Cortex of kidney (tissue), 1 donor: ENCODE results near the gene ELFN1.
"Not testable (repeated sequence)": the region's sequence is repeated elsewhere in the genome, so short reads cannot be mapped to it uniquely, and the experiment has no call there.

Experiments
- DNase-seq: peaks from one replicate; lab custom pipeline; 2025; lab: John Stamatoyannopoulos, UW

The ELFN1 gene

DNA sequence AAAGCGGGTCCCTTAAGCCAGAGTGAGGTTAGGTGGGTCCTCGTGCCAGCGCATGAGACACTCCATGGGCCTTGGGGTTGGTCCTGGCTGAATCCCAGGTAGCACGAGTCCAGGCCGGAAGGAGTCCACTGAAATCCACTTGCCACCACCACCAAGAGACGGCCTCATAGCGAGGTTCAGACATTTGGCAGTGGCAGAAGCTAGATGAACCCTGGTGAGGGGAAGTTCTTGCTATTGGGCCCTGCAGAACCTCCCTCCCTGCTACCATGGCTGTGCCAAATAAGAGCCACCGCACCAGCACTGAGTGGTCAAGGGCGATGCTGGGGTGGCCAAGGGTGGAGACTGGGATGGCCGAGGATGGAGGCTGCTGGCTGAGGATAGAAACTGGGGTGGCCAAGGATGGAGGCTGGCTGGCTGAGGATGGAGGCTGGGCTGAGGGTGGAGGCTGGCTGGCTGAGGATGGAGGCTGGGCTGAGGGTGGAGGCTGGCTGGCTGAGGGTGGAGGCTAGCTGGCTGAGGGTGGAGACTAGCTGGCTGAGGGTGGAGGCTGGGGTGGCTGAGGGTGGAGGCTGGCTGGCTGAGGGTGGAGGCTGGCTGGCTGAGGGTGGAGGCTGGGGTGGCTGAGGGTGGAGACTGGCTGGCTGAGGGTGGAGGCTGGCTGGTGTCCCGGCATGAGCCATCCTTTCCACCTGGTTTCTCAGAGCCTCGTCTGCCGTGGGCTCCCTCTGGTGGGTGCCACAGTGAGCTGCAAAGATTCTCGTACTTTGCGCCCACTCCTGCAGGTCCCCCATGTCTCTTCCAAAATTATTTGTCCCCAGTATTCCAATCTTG lies 88.2 kb downstream of the ELFN1 start:
- no peak for DNase-seq

DNA sequence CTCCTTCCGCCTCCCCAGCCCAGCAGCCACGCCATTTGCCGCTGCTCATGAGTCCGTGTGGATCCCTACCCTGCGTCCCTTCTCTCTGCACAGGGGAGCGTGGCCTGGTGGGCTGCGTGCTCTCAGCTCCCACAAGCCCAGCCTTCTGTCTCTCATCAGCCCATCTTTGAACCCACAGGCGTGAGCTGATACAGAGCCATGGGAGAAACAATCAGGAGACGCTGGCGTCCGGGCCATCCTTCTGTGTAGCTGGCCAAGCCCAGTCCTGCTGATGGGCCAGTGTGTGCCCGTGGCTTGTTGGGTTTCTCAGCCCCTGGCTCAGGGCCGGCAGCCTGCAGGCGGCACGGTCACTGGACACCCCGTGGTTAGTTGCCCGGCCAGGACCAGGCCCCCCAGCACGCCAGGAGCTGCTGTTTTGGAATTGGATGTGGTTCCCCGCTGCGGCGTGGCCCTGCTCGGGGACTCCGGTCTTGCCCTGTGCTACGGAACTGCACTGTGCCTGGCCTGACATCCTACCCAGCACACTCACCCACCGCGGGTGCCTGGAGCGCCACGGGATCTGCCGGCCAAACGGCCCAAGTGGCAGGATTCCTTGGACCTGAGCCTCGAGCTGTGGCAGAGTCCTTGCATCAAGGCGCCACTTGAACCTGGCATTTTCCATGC lies 88.9 kb downstream of the ELFN1 start:
- no peak for DNase-seq

DNA sequence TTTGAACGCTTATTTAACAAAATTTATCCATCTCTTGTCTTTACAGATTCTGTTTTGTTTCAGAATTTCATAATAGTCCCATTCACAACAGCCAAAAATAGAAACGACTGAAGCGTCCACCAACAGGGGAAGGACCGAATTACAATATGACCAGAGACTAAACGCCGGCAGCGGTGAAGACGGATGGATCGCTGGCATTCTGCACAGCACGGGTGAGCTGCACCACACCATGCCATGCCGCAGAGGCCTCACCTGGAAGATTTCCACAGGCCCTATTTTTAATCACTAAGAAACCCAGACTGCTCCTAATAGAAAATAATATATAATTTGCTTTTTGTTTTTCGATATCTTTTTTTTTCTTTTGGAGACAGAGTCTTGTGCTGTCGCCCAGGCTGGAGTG lies 91.0 kb downstream of the ELFN1 start:
- DNase-seq = no peak

GRCh38 chr7:1761774-1762173 lies 91.7 kb downstream of the ELFN1 start:
- no peak for DNase-seq

DNA sequence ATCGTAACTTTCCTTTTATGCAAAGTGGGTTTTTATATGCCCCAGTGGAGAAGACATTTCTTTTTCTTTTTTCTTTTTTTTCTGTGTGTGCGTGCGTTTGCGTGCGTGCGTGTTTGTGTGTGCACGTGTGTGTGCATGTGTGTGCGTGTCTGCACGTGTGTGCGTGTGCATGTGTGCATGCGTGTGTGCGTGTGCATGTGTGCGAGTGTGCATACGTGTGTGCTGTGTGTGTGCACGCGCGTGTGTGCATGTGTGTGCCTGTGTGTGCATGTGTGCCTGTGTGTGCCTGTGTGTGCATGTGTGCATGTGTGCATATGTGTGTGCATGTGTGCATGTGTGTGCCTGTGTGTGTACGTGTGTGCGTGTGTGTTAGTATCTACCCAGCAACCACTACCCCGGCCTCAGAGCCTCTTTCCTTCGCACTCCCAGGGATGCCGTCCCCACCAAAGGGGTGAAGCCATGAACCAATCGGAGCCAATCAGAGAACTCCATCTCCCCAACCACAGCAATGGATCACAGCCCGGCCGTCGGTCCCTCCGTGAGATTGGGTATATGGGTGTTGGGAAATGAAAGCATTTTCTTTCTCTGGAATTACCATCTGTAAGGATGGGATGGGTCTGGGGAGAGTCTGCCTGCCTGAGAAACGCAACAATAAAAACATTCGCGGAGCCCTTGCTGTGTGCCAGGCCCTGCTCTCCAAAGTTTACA lies 92.3 kb downstream of the ELFN1 start:
- no peak for DNase-seq

GRCh38 chr7:1763033-1763432 lies 93.0 kb downstream of the ELFN1 start:
- DNase-seq = no peak

- DNase-seq = not testable (repeated sequence)
These were observed 93.8 kb downstream of the ELFN1 start for GRCh38 chr7:1763911-1764310.

DNA sequence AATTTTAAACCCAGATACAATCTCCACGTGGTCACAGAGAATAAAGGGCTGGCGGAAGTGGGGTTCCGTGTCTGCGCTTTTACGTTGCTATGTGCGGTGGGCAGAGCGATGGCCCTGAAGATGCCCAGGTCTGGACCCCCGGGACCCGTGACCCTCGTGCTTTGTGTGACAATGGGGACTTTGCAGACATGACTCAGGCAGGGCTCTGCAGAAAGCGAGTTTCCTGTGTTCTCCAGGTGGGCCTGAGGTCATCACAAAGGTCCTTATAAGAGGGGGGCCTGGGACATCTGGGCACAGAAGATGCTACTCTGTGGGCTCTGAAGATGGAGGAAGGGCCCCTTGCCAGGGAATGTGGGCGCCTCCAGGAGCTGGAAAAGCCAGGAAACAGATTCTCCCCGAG lies 95.3 kb downstream of the ELFN1 start:
- no peak for DNase-seq

DNA sequence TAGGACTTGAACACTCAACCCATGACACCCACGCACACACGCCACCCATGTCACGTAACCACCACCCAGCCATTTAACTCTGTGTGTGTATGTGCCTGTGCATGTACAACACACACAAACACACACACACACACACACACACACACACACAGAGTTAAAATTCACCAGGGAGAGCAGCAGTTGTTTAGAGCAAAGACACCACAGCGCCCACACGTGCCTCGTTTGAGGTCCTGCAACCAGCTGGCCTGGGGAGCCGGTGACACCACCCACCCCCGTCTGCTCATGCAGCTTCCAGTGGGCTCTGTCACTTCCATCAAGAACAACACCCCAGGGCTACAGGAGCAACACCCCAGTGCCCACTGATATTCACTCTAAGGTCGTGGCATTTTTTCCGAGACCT lies 97.4 kb downstream of the ELFN1 start:
- no peak for DNase-seq

DNA sequence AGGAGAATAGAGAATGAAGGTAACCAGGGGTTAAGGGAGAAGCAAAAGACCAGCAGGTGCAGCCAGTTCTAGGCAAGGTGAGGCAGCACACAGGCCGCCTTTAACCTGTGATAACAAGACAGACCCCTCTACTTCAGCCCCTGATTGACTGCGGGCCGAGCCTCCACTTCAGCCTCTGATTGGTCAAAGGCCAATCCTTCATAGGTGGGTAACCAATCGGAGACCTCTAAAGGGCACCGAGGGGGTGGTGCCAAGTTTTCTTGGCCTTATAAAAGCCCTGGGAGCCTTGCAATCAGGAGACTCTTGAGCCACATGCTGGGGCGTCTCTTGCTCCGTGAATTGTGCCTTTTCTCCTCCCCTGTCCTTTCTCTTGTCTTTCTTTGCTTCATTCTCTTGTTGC lies 98.8 kb downstream of the ELFN1 start:
- DNase-seq = no peak

DNA sequence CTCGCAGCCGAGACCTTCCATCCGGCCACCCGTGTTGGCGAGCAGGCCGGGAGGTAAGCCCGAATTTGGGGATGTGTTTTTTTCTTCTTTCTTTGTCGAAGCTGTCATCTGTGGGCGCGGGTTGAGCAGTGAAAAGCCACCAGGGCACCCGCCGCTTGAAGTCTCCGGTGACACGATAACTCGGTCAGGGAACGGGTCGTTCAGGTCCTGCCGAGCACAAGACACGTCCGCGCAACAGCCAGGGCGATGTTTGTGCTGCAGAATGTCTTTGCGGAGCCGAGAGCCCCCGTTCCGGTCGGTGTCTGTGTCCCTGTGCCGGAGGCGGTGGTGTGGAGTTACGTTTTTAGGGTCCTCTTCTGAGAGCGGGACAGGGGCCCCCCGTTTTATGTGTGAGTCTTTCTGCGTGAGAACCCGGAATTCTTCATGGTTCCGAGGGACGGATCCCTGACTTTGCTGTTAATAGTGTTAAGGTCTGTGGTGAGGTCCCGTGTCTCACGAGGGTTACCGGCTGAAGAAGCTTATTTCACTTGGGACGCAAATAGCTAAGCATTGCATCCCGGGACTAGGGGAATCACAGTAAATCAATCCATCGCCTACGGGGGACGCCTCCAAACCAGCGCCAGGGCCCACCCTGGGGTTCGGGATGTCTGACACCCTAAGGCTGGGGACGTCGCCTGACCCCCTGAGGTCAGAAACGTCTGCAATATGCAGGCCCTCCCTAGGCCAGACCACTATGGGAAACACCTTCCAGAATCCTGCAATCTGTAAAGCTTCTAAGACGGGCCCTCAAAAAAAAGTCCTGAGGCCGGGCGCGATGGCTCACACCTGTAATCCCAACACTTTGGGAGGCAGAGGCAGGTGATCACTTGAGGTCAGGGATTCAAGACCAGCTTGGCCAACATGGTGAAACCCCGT lies 99.5 kb downstream of the ELFN1 start:
- DNase-seq = no peak

DNA sequence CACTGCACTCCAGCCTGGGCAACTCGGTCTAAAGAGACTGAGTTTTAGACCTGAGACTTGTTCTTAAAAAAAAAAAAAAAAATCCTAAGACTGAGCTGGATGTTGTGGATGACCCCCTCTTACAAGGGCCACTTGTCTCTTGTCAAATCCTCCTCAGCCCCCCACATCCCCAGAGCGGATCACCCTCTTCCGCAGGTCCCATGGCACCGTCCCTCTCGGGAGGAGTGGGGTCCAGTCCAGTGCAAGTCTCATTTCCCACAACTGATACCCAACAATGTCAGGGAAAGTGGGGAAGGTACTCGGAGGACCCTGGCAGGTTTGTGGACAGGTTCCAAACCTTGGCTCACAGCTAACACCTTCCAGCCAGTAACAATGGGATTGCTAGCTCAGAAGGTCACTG lies 100.3 kb downstream of the ELFN1 start:
- no peak for DNase-seq

- no peak for DNase-seq
These were observed 105.3 kb downstream of the ELFN1 start for GRCh38 chr7:1775389-1775788.

DNA sequence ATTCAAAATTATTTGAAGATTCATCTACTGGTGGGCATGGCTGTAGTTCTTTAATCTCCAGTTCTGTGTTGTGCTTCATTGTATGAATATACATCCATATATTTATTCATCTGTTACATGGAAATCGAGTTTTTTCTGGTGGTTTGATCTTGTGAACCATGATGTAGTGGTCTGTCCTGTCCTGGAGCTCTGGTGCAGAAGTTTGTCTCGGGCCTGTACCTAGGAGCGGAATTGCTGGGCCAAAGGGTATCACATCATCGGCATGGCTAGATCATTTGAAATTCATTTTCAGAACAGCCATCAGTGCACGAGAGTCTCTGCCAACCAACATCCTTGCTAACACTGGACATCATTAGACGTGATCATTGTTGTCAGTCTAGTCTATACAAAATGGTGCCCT lies 107.0 kb downstream of the ELFN1 start:
- DNase-seq = no peak

DNA sequence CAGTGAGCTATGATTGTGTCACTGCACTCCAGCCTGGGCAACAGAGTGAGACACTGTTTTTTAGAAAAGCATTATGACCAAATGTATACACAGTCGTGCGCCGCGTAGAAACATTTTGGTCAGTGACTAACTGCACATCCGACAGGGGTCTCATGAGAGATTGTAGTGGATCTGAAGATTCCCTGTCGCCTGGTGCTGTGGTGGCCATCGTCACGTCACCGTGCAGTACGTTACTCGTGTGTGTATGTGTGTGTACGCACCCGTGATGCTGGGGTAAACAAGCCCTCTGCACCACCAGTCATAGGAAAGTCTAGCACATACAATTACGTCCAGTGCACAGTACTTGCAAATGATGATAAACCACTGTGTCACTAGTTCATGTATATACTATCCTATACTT lies 109.4 kb downstream of the ELFN1 start:
- DNase-seq = no peak

GRCh38 chr7:1781369-1781768 lies 111.3 kb downstream of the ELFN1 start:
- no peak for DNase-seq

DNA sequence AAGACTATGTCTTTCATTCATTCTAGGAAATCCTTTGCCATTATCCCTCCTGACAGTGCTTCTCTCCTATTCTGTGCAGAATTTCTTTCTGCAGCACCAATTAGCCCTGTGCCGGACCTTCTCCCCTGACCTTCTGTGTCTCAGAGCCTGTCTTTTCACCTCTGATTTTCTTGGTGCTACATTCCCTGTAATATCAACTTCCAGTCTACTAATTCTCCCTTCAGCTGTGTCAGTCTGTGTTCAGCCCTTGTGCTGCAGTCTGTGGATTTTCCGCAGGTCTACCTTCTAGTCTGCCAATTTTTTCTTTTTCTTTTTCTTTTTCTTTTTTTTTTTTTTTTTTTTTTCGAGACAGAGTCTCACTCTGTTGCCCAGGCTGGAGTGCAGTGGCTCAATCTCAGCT lies 115.8 kb downstream of the ELFN1 start:
- no peak for DNase-seq

DNA sequence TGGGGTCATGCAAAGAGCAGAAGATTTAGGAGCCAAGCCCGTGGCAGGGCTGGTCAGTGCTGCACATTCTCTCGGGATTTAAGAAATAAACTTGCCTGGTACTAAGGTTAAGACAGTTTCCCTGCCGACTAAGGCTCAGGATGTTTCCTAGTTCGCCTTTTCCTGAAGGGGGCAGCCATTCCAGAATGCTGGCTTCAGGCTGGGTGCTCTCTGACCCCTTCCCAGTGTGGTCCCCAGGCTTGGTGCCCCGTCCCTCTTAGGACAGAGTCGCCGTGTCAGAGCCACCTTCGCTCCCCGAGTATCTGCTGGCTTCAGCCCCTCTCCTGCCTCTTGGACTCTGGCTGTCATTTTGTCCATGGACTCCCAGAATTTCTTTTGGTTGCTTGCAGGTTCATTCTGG lies 117.2 kb downstream of the ELFN1 start:
- no peak for DNase-seq

DNA sequence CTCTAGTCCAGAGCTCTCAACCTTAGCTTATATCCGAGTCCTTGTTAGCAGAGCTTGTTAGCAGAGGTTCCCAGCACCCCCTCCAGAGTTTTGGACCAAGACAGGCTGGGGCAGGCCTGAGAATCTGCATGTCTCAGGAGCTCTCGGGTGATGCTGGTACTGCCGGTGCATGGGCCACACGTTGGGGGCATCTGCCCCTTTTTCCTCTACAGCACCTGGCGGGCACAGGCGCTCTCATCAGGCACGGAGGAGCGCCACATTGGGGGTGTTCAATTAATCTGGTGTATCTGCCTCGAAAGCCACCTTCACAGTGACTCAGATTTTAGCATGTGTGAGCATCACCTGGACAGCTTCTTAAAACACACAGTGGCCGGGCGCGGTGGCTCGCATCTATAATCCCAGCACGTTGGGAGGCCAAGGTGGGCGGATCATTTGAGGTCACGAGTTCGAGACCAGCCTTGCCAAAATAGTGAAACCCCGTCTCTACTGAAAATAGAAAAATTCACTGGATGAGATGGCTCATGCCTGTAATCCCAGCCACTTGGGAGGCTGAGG lies 117.7 kb downstream of the ELFN1 start:
- DNase-seq = no peak

- DNase-seq = no peak
These were observed 124.9 kb downstream of the ELFN1 start for GRCh38 chr7:1794888-1795542.
